HepG2 (cell line): ENCODE measurements around the gene ERF. TPM values are rescaled to one million over a fixed set of nuclear protein-coding genes. Genes with fewer than 3 reads are reported as not detected.
A peak's percentile ranks its signal among the peaks of the same experiment; 100 is the strongest.

ENCODE experiments used
- ATAC-seq: fragments of 200-7000 bp; cut with Tn5 transposase; 3 replicates; pipeline ENCODE4 v1.9.1; 2020; ENCODE audit warnings: mild to moderate bottlenecking, moderate library complexity
- BruUV-seq: library from RNA; stranded (reverse); fragments of 400-500 nt; replicated peaks from 2 replicates; lab custom pipeline; 2021; lab: Mats Ljungman, UMichigan
- CTCF ChIA-PET: fragments of 300-600 bp; formaldehyde crosslinking; extraction: SDS; loops from one replicate; lab custom pipeline; 2021; ENCODE audit warnings: low total read pairs, inconsistent platforms, low intra/inter-chr PET ratio; lab: Yijun Ruan, JAX
- POLR2A ChIA-PET: fragments of 350-600 bp; sonication (Branson Sonifier 250); formaldehyde crosslinking; loops from one replicate; lab custom pipeline; 2020; ENCODE audit warnings: antibody characterized with exemption, inconsistent platforms; lab: Yijun Ruan, JAX
- DNase-seq: peaks from one replicate; pipeline ENCODE4 v3.0.0-alpha.2; 2015; ENCODE audit warnings: low spot score
- FAIRE-seq: peaks from 3 replicates; lab custom pipeline; 2011; peaks lifted over from hg19 to GRCh38; lab: Jason Lieb, UNC
- H2AFZ ChIP-seq: one replicate; pipeline ENCODE4 v1.6.1; 2011; ENCODE audit warnings: low read length, inconsistent platforms
- H3K27ac ChIP-seq: fragments of 300-600 bp; 3 replicates; pipeline ENCODE4 v1.8.0; 2011; ENCODE audit warnings: mixed run types, mild to moderate bottlenecking, mixed read lengths, low read length, inconsistent platforms; ENCODE audit not compliant: insufficient read depth; ENCODE audit errors: extremely low read length
- H3K27me3 ChIP-seq, 2 experiments: fragments of 200-600 bp in 1 of 2; 2 replicates in 1 of 2; 3 replicates in 1 of 2; pipeline versions ENCODE4 v1.6.0 to v1.8.0; 2011; ENCODE audit warnings: low read length in 2 of 2, mild to moderate bottlenecking in 2 of 2, moderate library complexity in 2 of 2, inconsistent platforms in 1 of 2; ENCODE audit not compliant: insufficient read depth in 2 of 2, control insufficient read depth in 1 of 2
- H3K36me3 ChIP-seq, 2 experiments: fragments of 200-600 bp in 1 of 2; replicated peaks in 1 of 2; 2 replicates in 1 of 2; 3 replicates in 1 of 2; pipeline versions ENCODE4 v1.5.1 to v1.8.0; 2011; ENCODE audit warnings: low read length in 2 of 2, inconsistent platforms in 1 of 2; ENCODE audit not compliant: insufficient read depth in 2 of 2, control insufficient read depth in 1 of 2
- H3K4me1 ChIP-seq: 2 replicates; pipeline ENCODE4 v1.5.1; 2012; ENCODE audit warnings: low read length, inconsistent platforms; ENCODE audit not compliant: insufficient read depth
- H3K4me2 ChIP-seq: 2 replicates; pipeline ENCODE4 v1.6.0; 2011; ENCODE audit warnings: low read depth, low read length, inconsistent platforms
- H3K4me3 ChIP-seq, 3 experiments: fragments of 200-600 bp in 1 of 3; sonication (generic), shearing (Covaris generic) in 1 of 3; replicated peaks in 1 of 3; 2 replicates each; pipeline ENCODE4 v1.5.1; 2011 to 2016; ENCODE audit warnings: low read length in 3 of 3, inconsistent platforms in 2 of 3, low read depth in 2 of 3, mild to moderate bottlenecking in 2 of 3, control low read depth in 1 of 3, mixed read lengths in 1 of 3; ENCODE audit not compliant: insufficient read depth in 1 of 3
- H3K79me2 ChIP-seq: one replicate; pipeline ENCODE4 v1.6.1; 2011; ENCODE audit warnings: low read length, inconsistent platforms; ENCODE audit not compliant: insufficient read depth
- H3K9ac ChIP-seq: 2 replicates; pipeline ENCODE4 v1.6.0; 2011; ENCODE audit warnings: mild to moderate bottlenecking, low read depth, low read length, inconsistent platforms; ENCODE audit not compliant: insufficient read depth
- H3K9me3 ChIP-seq: 2 replicates; pipeline ENCODE4 v1.5.1; 2012; ENCODE audit warnings: mild to moderate bottlenecking, low read length
- H4K20me1 ChIP-seq: 2 replicates; pipeline ENCODE4 v1.6.0; 2011; ENCODE audit warnings: inconsistent platforms, mild to moderate bottlenecking, low read length, moderate library complexity; ENCODE audit not compliant: insufficient read depth
- ARNTL ChIP-seq: sonication (generic); formaldehyde crosslinking; IDR thresholded peaks from 2 replicates; pipeline ENCODE4 v1.4.0; 2020; ENCODE audit warnings: mild to moderate bottlenecking, missing genetic modification reagents
- CCAR2 ChIP-seq: fragments of 200-400 bp; formaldehyde crosslinking; optimal IDR thresholded peaks from 2 replicates; pipeline ENCODE3; 2018; ENCODE audit warnings: low read depth, mild to moderate bottlenecking, low read length, moderate library complexity
- HDAC2 ChIP-seq: sonication (generic); formaldehyde crosslinking; IDR thresholded peaks from 2 replicates; pipeline ENCODE4 v1.4.0; 2020; ENCODE audit warnings: missing genetic modification reagents
- HNF1A ChIP-seq, 2 experiments: sonication (generic) in 1 of 2; formaldehyde crosslinking in 1 of 2; IDR thresholded peaks; 2 replicates each; pipeline versions ENCODE4 v1.4.0 to v1.6.1; 2016 to 2020; ENCODE audit warnings: borderline replicate concordance in 1 of 2, low read depth in 1 of 2, mild to moderate bottlenecking in 1 of 2, missing genetic modification reagents in 1 of 2
- HNF4G ChIP-seq, 2 experiments: sonication (generic) in 1 of 2; formaldehyde crosslinking in 1 of 2; IDR thresholded peaks; 2 replicates each; pipeline versions ENCODE4 v1.4.0 to v1.6.1; 2011 to 2020; ENCODE audit warnings: borderline replicate concordance in 2 of 2, low read depth in 2 of 2, mild to moderate bottlenecking in 2 of 2, low read length in 1 of 2, missing genetic modification reagents in 1 of 2, moderate library complexity in 1 of 2
- MED1 ChIP-seq: sonication (generic); formaldehyde crosslinking; IDR thresholded peaks from 2 replicates; pipeline ENCODE4 v1.4.0; 2020; ENCODE audit warnings: missing genetic modification reagents
- MNT ChIP-seq: fragments of 450-650 bp; IDR thresholded peaks from 2 replicates; pipeline ENCODE4 v1.6.1; 2016
- NFYC ChIP-seq: IDR thresholded peaks from 2 replicates; pipeline ENCODE4 v1.6.1; 2016; ENCODE audit warnings: missing genetic modification reagents, missing compliant biosample characterization
- PAXIP1 ChIP-seq: sonication (generic); formaldehyde crosslinking; conservative IDR thresholded peaks from 2 replicates; pipeline ENCODE4 v1.4.0; 2020; ENCODE audit warnings: mild to moderate bottlenecking, missing genetic modification reagents, moderate library complexity
- SAP130 ChIP-seq: IDR thresholded peaks from 2 replicates; pipeline ENCODE4 v1.6.1; 2016; ENCODE audit warnings: low read depth
- TBP ChIP-seq: sonication (generic); formaldehyde crosslinking; IDR thresholded peaks from 2 replicates; pipeline ENCODE4 v1.5.0; 2020; ENCODE audit warnings: missing genetic modification reagents
- ZSCAN9 ChIP-seq: IDR thresholded peaks from 2 replicates; pipeline ENCODE4 v1.6.1; 2016; ENCODE audit warnings: borderline replicate concordance
- WGBS: methylation state at CpG from one replicate; pipeline ENCODE4 v1.1.6; 2017; ENCODE audit warnings: low lambda C conversion rate; 5-methylcytosine and 5-hydroxymethylcytosine counted together
- in situ Hi-C: cut with HindIII; loops from 2 replicates; pipeline ENCODE4 v1.10.0; 2017; ENCODE audit warnings: low pct_unique_long_range_greater_than_20kb; ENCODE audit not compliant: extremely low pct_ligation_motif_present
- intact Hi-C: fragments of 100-400 bp; cut with micrococcal nuclease; formaldehyde crosslinking; loops from one replicate; pipeline ENCODE4 v1.10.0; 2022; ENCODE audit not compliant: unreplicated experiment
- polyA plus RNA-seq, 8 experiments: library from polyadenylated mRNA; depleted of rRNA in 3 of 8; stranded (reverse) in 7 of 8; unstranded in 1 of 8; fragments of >200 nt; fragmentation: Illumina TruSeq in 4 of 8; extraction: Trizol in 4 of 8; gene quantifications; 2 replicates each; pipeline versions ENCODE4 v1.2.1 to v1.2.3, GENCODE V29; 2011 to 2016; ENCODE audit warnings: low read depth in 4 of 8, missing spikeins in 1 of 8, mixed read lengths in 1 of 8; ENCODE audit not compliant: insufficient read depth in 1 of 8
- total RNA-seq, 5 experiments: library from RNA; depleted of rRNA; stranded (reverse); fragments of >200 nt; fragmentation: Illumina TruSeq; extraction: Trizol; gene quantifications; 2 replicates each; pipeline ENCODE4 v1.2.3, GENCODE V29; 2016; ENCODE audit warnings: low read depth in 1 of 5

ERF gene
- total and polyA plus RNA-seq, 2 of the 13 experiments (the other 11 are each of a cell fraction or from before 2014, with no cell fraction given): 67.1 to 69.9 TPM

- Histone ChIP-seq H3K4me3 (peak overlapping the region; percentile 79 to 86 (median 81)), H4K20me1 (peaks cover 14% of the 10 kb centered on the region; the same call in 1 of the 2 replicates), H3K27me3 (no peaks in the 10 kb centered on the region; a peak in 1 of 5 replicates), H2AFZ (peak overlapping the region; percentile 60), H3K36me3 (peaks cover 4 to 20% of the 10 kb centered on the region in 2 experiments; a peak in 3 of 5 replicates), H3K79me2 (peaks cover 21% of the 10 kb centered on the region), H3K9ac (peak overlapping the region; percentile 97), H3K9me3 (no peaks in the 10 kb centered on the region), H3K4me1 (peaks cover 57% of the 10 kb centered on the region), H3K27ac (peak overlapping the region; percentile 92), H3K4me2 (peak overlapping the region; percentile 94)
- DNase-seq (peak; percentile 93), ATAC-seq (peak; percentile 49), FAIRE-seq (peak; percentile 89)
- CTCF ChIA-PET: interaction anchor here (0.6 to 4.3 kb wide), 4 partner anchors 35 to 52 kb away, joined by 3 to 34 read pairs (median 4); no protein-coding TSS in a partner anchor
- BruUV-seq: no TSS peak
- POLR2A ChIA-PET: interaction anchor here (1.0 to 6.6 kb wide), 9 partner anchors 9 to 58 kb away, joined by 3 to 117 read pairs (median 9); partner anchors contain the start of genes DEDD2, PAFAH1B3 and PRR19
- in situ Hi-C loops: no loop called here
- WGBS: 2% methylated on average over 43 of the region's 45 CpGs
- intact Hi-C loops: loop anchor here (1.0 to 2.0 kb wide), 2 partner anchors 24 to 38 kb away; no protein-coding TSS in a partner anchor
- TF ChIP-seq HNF1A (IDR thresholded peaks at IDR 0.05; ENCODE audit: low read depth): no peak
- TF ChIP-seq HNF1A (CRISPR knock-in tag; IDR thresholded peaks at IDR 0.05; ENCODE audit: borderline replicate concordance): peak; percentile 65; the same call in 1 of the 2 replicates
- peak; percentile 60 for TF ChIP-seq CCAR2
- TF ChIP-seq ARNTL: peak; percentile 89
- TF ChIP-seq MNT: peak; percentile 58
- TF ChIP-seq PAXIP1 (CRISPR knock-in tag): peak; percentile 44; the same call in 1 of the 2 replicates
- TF ChIP-seq TBP (CRISPR knock-in tag): peak; percentile 78; the same call in 1 of the 2 replicates
- peak; percentile 49; the same call in 1 of the 2 replicates for TF ChIP-seq MED1 (CRISPR knock-in tag)
- TF ChIP-seq HNF4G (IDR thresholded peaks at IDR 0.05; ENCODE audit: borderline replicate concordance, low read depth, low read length): no peak
- TF ChIP-seq HNF4G (CRISPR knock-in tag; IDR thresholded peaks at IDR 0.05; ENCODE audit: borderline replicate concordance, low read depth): no peak
- peak; percentile 86 for TF ChIP-seq SAP130
- TF ChIP-seq ZSCAN9 (CRISPR knock-in tag): no peak
- no peak for TF ChIP-seq HDAC2 (CRISPR knock-in tag)
- TF ChIP-seq NFYC (CRISPR knock-in tag): peak; percentile 51
Measured at GRCh38 chr19:42244347-42245220, 10.3 kb downstream of the ERF start.
